Tibial nerve (tissue), 4 donors: ENCODE data around the gene TLCD3A. TPM values are rescaled to one million over a fixed set of nuclear protein-coding genes. Genes with fewer than 3 reads are reported as not detected.
"Not testable (repeated sequence)": the region's sequence is repeated elsewhere in the genome, so short reads cannot be mapped to it uniquely, and the experiment has no call there.

Experiments
- DNase-seq, 2 donors: peaks; one replicate each; pipeline ENCODE4 v3.0.0-alpha.2; 2019; ENCODE audit warnings: low spot score in 2 of 2
- H3K27ac ChIP-seq, 4 donors: fragments of 200-600 bp; sonication (generic) in 3 of 4; one replicate each; pipeline ENCODE4 v1.5.1; 2017 to 2019; ENCODE audit warnings: mild to moderate bottlenecking in 1 of 4
- H3K27me3 ChIP-seq, 2 donors: fragments of 200-600 bp; sonication (generic) in 1 of 2; one replicate each; pipeline versions ENCODE4 v1.5.1 to v1.6.0; 2017 to 2019
- H3K36me3 ChIP-seq, 3 donors: fragments of 200-600 bp; sonication (generic); one replicate each; pipeline ENCODE4 v1.5.1; 2018 to 2019
- H3K4me1 ChIP-seq, 4 donors: fragments of 200-600 bp; sonication (generic) in 3 of 4; one replicate each; pipeline ENCODE4 v1.5.1; 2017 to 2019
- H3K4me3 ChIP-seq, 4 donors: fragments of 200-600 bp; sonication (generic) in 3 of 4; one replicate each; pipeline ENCODE4 v1.5.1; 2017 to 2019; ENCODE audit warnings: mild to moderate bottlenecking in 1 of 4, moderate library complexity in 1 of 4
- H3K9me3 ChIP-seq, 4 donors: fragments of 200-600 bp; sonication (generic) in 3 of 4; one replicate each; pipeline ENCODE4 v1.5.1; 2017 to 2019
- CTCF ChIP-seq, 5 experiments: fragments of 200-600 bp in 3 of 5; fragments of 450-650 bp in 2 of 5; sonication (generic) in 3 of 5; IDR thresholded peaks; one replicate each; pipeline ENCODE4 v1.5.1; 2016 to 2019; ENCODE audit warnings: antibody characterized with exemption in 5 of 5, mild to moderate bottlenecking in 3 of 5, moderate library complexity in 2 of 5
- EP300 ChIP-seq, 2 donors: sonication (generic); formaldehyde crosslinking; IDR thresholded peaks; one replicate each; pipeline ENCODE4 v1.6.1; 2017; ENCODE audit warnings: antibody characterized with exemption in 2 of 2, mild to moderate bottlenecking in 1 of 2
- POLR2A ChIP-seq, 2 donors: fragments of 450-650 bp; IDR thresholded peaks; one replicate each; pipeline ENCODE4 v1.6.1; 2017; ENCODE audit warnings: antibody characterized with exemption in 2 of 2, mild to moderate bottlenecking in 2 of 2, moderate library complexity in 2 of 2
- WGBS, 2 donors: methylation state at CpG; one replicate each; pipeline ENCODE4 v1.1.5; 2018; 5-methylcytosine and 5-hydroxymethylcytosine counted together
- total RNA-seq, 4 donors: library from RNA; depleted of rRNA; stranded (reverse); fragments of >200 nt; gene quantifications; one replicate each; pipeline ENCODE4 v1.1.0, GENCODE V29; 2016

Gene TLCD3A
- total RNA-seq, 4 donors from 2014 or later: 3.9 to 6.3 (median 5.8) TPM

GRCh38 chr17:774313-774584, 41.9 kb downstream of the TLCD3A start:
- Histone ChIP-seq H3K4me3 (no peak overlapping the region), H3K36me3 (peaks cover 0 to 84% (median 46%) of the 10 kb centered on the region in 3 donors), H3K27me3 (no peaks in the 10 kb centered on the region), H3K27ac (peak overlapping the region; percentile 3 to 83 (median 49)), H3K9me3 (no peaks in the 10 kb centered on the region), H3K4me1 (peaks cover 0 to 17% (median 0%) of the 10 kb centered on the region in 4 donors)
- DNase-seq: no peak
- TF ChIP-seq CTCF (IDR thresholded peaks at IDR 0.05) (no peak), EP300 (IDR thresholded peaks at IDR 0.05) (no peak), POLR2A (IDR thresholded peaks at IDR 0.05) (no peak)
- WGBS, 2 donors: 61 to 72% methylated on average over 5 of the region's 5 CpGs

- DNase-seq: no peak
- 85 to 90% methylated on average over 11 of the region's 11 CpGs for WGBS, 2 donors
- no peaks in the 10 kb centered on the region for H3K27me3 ChIP-seq
- TF ChIP-seq POLR2A (IDR thresholded peaks at IDR 0.05) (no peak), EP300 (IDR thresholded peaks at IDR 0.05) (no peak), CTCF (IDR thresholded peaks at IDR 0.05) (no peak)
- no peak overlapping the region for H3K27ac ChIP-seq
- no peak overlapping the region for H3K4me3 ChIP-seq
- H3K4me1 ChIP-seq: peaks cover 0 to 29% (median 11%) of the 10 kb centered on the region in 4 donors
- no peaks in the 10 kb centered on the region for H3K9me3 ChIP-seq
- H3K36me3 ChIP-seq: peaks cover 0 to 58% (median 26%) of the 10 kb centered on the region in 3 donors
Measured at GRCh38 chr17:778096-778495, 45.7 kb downstream of the TLCD3A start.

GRCh38 chr17:781805-782731, 49.7 kb downstream of the TLCD3A start, which contains the start of the genes GLOD4 and MRM3:
Gene GLOD4, minus strand, starts transcription at chr17:782280. Its CDS starts 25 bp downstream, at chr17:782255.
Gene MRM3, plus strand, starts transcription at chr17:782353. Its CDS starts 26 bp downstream, at chr17:782379.
- no peaks in the 10 kb centered on the region for H3K27me3 ChIP-seq
- peaks cover 0 to 34% (median 16%) of the 10 kb centered on the region in 4 donors for H3K4me1 ChIP-seq
- WGBS, 2 donors: 0 to 1% methylated on average over 39 to 69 of the region's 87 CpGs
- peaks cover 0 to 31% (median 15%) of the 10 kb centered on the region in 3 donors for H3K36me3 ChIP-seq
- TF ChIP-seq EP300 (IDR thresholded peaks at IDR 0.05) (peak in 1 of 2 donors; percentile 99), CTCF (IDR thresholded peaks at IDR 0.05) (peak in 3 of 5 experiments; percentile 22 to 74 (median 70)), POLR2A (IDR thresholded peaks at IDR 0.05) (peak; percentile 66 to 77)
- peak within 1 kb of the TSS; percentile 61 to 93 (median 89) for H3K4me3 ChIP-seq
- peak; percentile 94 to 95 for DNase-seq
- peak within 1 kb of the TSS; percentile 48 to 93 (median 87) for H3K27ac ChIP-seq
- H3K9me3 ChIP-seq: no peaks in the 10 kb centered on the region

GRCh38 chr17:784143-784542, 51.7 kb downstream of the TLCD3A start:
- peaks cover 0 to 34% (median 16%) of the 10 kb centered on the region in 4 donors for H3K4me1 ChIP-seq
- no peak for DNase-seq
- 74 to 83% methylated on average over 3 of the region's 3 CpGs for WGBS, 2 donors
- TF ChIP-seq EP300 (IDR thresholded peaks at IDR 0.05): no peak
- TF ChIP-seq POLR2A (IDR thresholded peaks at IDR 0.05): no peak
- H3K27ac ChIP-seq: no peak overlapping the region
- H3K9me3 ChIP-seq: no peaks in the 10 kb centered on the region
- no peaks in the 10 kb centered on the region for H3K27me3 ChIP-seq
- H3K4me3 ChIP-seq: no peak overlapping the region
- peaks cover 0 to 30% (median 12%) of the 10 kb centered on the region in 3 donors for H3K36me3 ChIP-seq

GRCh38 chr17:785901-786300, 53.5 kb downstream of the TLCD3A start:
- not testable (repeated sequence) for H3K27ac ChIP-seq, H3K27me3 ChIP-seq, H3K9me3 ChIP-seq, DNase-seq, H3K4me3 ChIP-seq
- Histone ChIP-seq H3K36me3 (peaks cover 0 to 44% (median 20%) of the 10 kb centered on the region in 3 donors), H3K4me1 (peaks cover 0 to 31% (median 16%) of the 10 kb centered on the region in 4 donors)
- WGBS, 2 donors: 89 to 92% methylated on average over 7 of the region's 7 CpGs

- no peaks in the 10 kb centered on the region for H3K27me3 ChIP-seq
- WGBS, 2 donors: 88 to 98% methylated on average over 10 to 12 of the region's 12 CpGs
- H3K9me3 ChIP-seq: no peaks in the 10 kb centered on the region
- TF ChIP-seq EP300 (IDR thresholded peaks at IDR 0.05): no peak
- TF ChIP-seq CTCF (IDR thresholded peaks at IDR 0.05): no peak
- TF ChIP-seq POLR2A (IDR thresholded peaks at IDR 0.05): no peak
- DNase-seq: no peak
- no peak overlapping the region for H3K4me3 ChIP-seq
- no peak overlapping the region for H3K27ac ChIP-seq
- peaks cover 0 to 62% (median 20%) of the 10 kb centered on the region in 3 donors for H3K36me3 ChIP-seq
- peaks cover 0 to 23% (median 9%) of the 10 kb centered on the region in 4 donors for H3K4me1 ChIP-seq
Measured at GRCh38 chr17:787641-788221, 55.3 kb downstream of the TLCD3A start.
